Mucosa of stomach (tissue), 1 donor: ENCODE data around the gene GALNT13.

Source experiments
- H3K27me3 ChIP-seq: one replicate; pipeline ENCODE4 v1.7.0; 2013; ENCODE audit warnings: mild to moderate bottlenecking, low read length; ENCODE audit not compliant: control insufficient read depth, insufficient read depth
- H3K36me3 ChIP-seq: one replicate; pipeline ENCODE4 v1.7.0; 2013; ENCODE audit warnings: low read length; ENCODE audit not compliant: control insufficient read depth, insufficient read depth
- H3K4me1 ChIP-seq: one replicate; pipeline ENCODE4 v1.7.0; 2013; ENCODE audit warnings: mild to moderate bottlenecking, low read length; ENCODE audit not compliant: control insufficient read depth, insufficient read depth
- H3K4me3 ChIP-seq: one replicate; pipeline ENCODE4 v1.7.0; 2013; ENCODE audit warnings: low read length
- H3K9ac ChIP-seq: one replicate; pipeline ENCODE4 v1.7.0; 2013; ENCODE audit warnings: mild to moderate bottlenecking, low read length, moderate library complexity
- H3K9me3 ChIP-seq: one replicate; pipeline ENCODE4 v1.7.0; 2013; ENCODE audit warnings: mild to moderate bottlenecking, low read length, moderate library complexity; ENCODE audit not compliant: control insufficient read depth
- donor health status: Pancreatic carcinoma.

Gene GALNT13

GRCh38 chr2:154400563-154401290, 529.0 kb downstream of the GALNT13 start:
- Histone ChIP-seq H3K27me3 (peaks cover 2% of the 10 kb centered on the region), H3K36me3 (no peaks in the 10 kb centered on the region), H3K9ac (no peak overlapping the region), H3K4me1 (no peaks in the 10 kb centered on the region), H3K4me3 (no peak overlapping the region), H3K9me3 (no peaks in the 10 kb centered on the region)

GRCh38 chr2:154402213-154402612, 530.5 kb downstream of the GALNT13 start:
- no peak overlapping the region for H3K9ac ChIP-seq
- H3K36me3 ChIP-seq = no peaks in the 10 kb centered on the region
- no peaks in the 10 kb centered on the region for H3K9me3 ChIP-seq
- peaks cover 2% of the 10 kb centered on the region for H3K27me3 ChIP-seq
- H3K4me1 ChIP-seq = no peaks in the 10 kb centered on the region
- H3K4me3 ChIP-seq = no peak overlapping the region

- Histone ChIP-seq H3K27me3 (peaks cover 2% of the 10 kb centered on the region), H3K9me3 (no peaks in the 10 kb centered on the region)
Measured at GRCh38 chr2:154403242-154403790, 531.6 kb downstream of the GALNT13 start.

GRCh38 chr2:154408786-154409185, 537.1 kb downstream of the GALNT13 start:
- no peaks in the 10 kb centered on the region for H3K9me3 ChIP-seq
- H3K4me1 ChIP-seq = no peaks in the 10 kb centered on the region
- H3K36me3 ChIP-seq = no peaks in the 10 kb centered on the region
- H3K27me3 ChIP-seq = no peaks in the 10 kb centered on the region
- no peak overlapping the region for H3K4me3 ChIP-seq
- H3K9ac ChIP-seq = no peak overlapping the region

More at GRCh38 chr2:154403242-154403790, 531.6 kb downstream of the GALNT13 start:
- Histone ChIP-seq H3K4me1 (no peaks in the 10 kb centered on the region), H3K4me3 (no peak overlapping the region), H3K9ac (no peak overlapping the region), H3K36me3 (no peaks in the 10 kb centered on the region)

- Histone ChIP-seq H3K4me1 (no peaks in the 10 kb centered on the region), H3K36me3 (no peaks in the 10 kb centered on the region), H3K27me3 (no peaks in the 10 kb centered on the region), H3K4me3 (no peak overlapping the region), H3K9me3 (no peaks in the 10 kb centered on the region), H3K9ac (no peak overlapping the region)
Measured at GRCh38 chr2:154422251-154422650, 550.5 kb downstream of the GALNT13 start.

GRCh38 chr2:154425994-154426393, 554.3 kb downstream of the GALNT13 start:
- no peaks in the 10 kb centered on the region for H3K9me3 ChIP-seq
- no peaks in the 10 kb centered on the region for H3K4me1 ChIP-seq
- no peak overlapping the region for H3K4me3 ChIP-seq
- no peaks in the 10 kb centered on the region for H3K36me3 ChIP-seq
- H3K27me3 ChIP-seq = no peaks in the 10 kb centered on the region
- no peak overlapping the region for H3K9ac ChIP-seq

- Histone ChIP-seq H3K4me3 (no peak overlapping the region), H3K9ac (no peak overlapping the region), H3K36me3 (no peaks in the 10 kb centered on the region)
Measured at GRCh38 chr2:154427453-154427852, 555.7 kb downstream of the GALNT13 start.

GRCh38 chr2:154428022-154428421, 556.3 kb downstream of the GALNT13 start:
- no peak overlapping the region for H3K4me3 ChIP-seq
- H3K4me1 ChIP-seq = no peaks in the 10 kb centered on the region
- H3K9me3 ChIP-seq = no peaks in the 10 kb centered on the region
- H3K27me3 ChIP-seq = no peaks in the 10 kb centered on the region
- H3K9ac ChIP-seq = no peak overlapping the region
- no peaks in the 10 kb centered on the region for H3K36me3 ChIP-seq

More at GRCh38 chr2:154427453-154427852, 555.7 kb downstream of the GALNT13 start:
- no peaks in the 10 kb centered on the region for H3K4me1 ChIP-seq
- no peaks in the 10 kb centered on the region for H3K9me3 ChIP-seq
- H3K27me3 ChIP-seq = no peaks in the 10 kb centered on the region

- H3K27me3 ChIP-seq = no peaks in the 10 kb centered on the region
Measured at GRCh38 chr2:154433010-154433409, 561.3 kb downstream of the GALNT13 start.

GRCh38 chr2:154437104-154437503, 565.4 kb downstream of the GALNT13 start:
- H3K9me3 ChIP-seq = no peaks in the 10 kb centered on the region
- H3K36me3 ChIP-seq = no peaks in the 10 kb centered on the region
- no peaks in the 10 kb centered on the region for H3K27me3 ChIP-seq
- no peaks in the 10 kb centered on the region for H3K4me1 ChIP-seq
- H3K4me3 ChIP-seq = no peak overlapping the region
- H3K9ac ChIP-seq = no peak overlapping the region

More at GRCh38 chr2:154433010-154433409, 561.3 kb downstream of the GALNT13 start:
- no peaks in the 10 kb centered on the region for H3K4me1 ChIP-seq
- no peak overlapping the region for H3K4me3 ChIP-seq
- H3K9me3 ChIP-seq = no peaks in the 10 kb centered on the region
- H3K9ac ChIP-seq = no peak overlapping the region
- H3K36me3 ChIP-seq = no peaks in the 10 kb centered on the region

- H3K4me3 ChIP-seq = no peak overlapping the region
- H3K36me3 ChIP-seq = no peaks in the 10 kb centered on the region
- H3K4me1 ChIP-seq = no peaks in the 10 kb centered on the region
- no peak overlapping the region for H3K9ac ChIP-seq
- H3K9me3 ChIP-seq = no peaks in the 10 kb centered on the region
- no peaks in the 10 kb centered on the region for H3K27me3 ChIP-seq
Measured at GRCh38 chr2:154439156-154439555, 567.4 kb downstream of the GALNT13 start.

- Histone ChIP-seq H3K9ac (no peak overlapping the region), H3K4me1 (peaks cover 4% of the 10 kb centered on the region), H3K4me3 (no peak overlapping the region)
Measured at GRCh38 chr2:154443919-154444318, 572.2 kb downstream of the GALNT13 start.

More at GRCh38 chr2:154443919-154444318, 572.2 kb downstream of the GALNT13 start:
- no peaks in the 10 kb centered on the region for H3K27me3 ChIP-seq
- H3K9me3 ChIP-seq = no peaks in the 10 kb centered on the region
- H3K36me3 ChIP-seq = no peaks in the 10 kb centered on the region
